HG03442 (cell line): Measurements from ENCODE around the gene FAM219A.

Experiments
- ATAC-seq: cut with Tn5 transposase; IDR thresholded peaks from one replicate; pipeline ENCODE4 v1.9.1; 2021; ENCODE audit warnings: mild to moderate bottlenecking, moderate library complexity; ENCODE audit not compliant: unreplicated experiment

The FAM219A gene

GRCh38 chr9:34403554-34404380, 54.6 kb downstream of the FAM219A start:
- ATAC-seq = no peak

GRCh38 chr9:34400686-34401602, 57.4 kb downstream of the FAM219A start:
- no peak for ATAC-seq

DNA sequence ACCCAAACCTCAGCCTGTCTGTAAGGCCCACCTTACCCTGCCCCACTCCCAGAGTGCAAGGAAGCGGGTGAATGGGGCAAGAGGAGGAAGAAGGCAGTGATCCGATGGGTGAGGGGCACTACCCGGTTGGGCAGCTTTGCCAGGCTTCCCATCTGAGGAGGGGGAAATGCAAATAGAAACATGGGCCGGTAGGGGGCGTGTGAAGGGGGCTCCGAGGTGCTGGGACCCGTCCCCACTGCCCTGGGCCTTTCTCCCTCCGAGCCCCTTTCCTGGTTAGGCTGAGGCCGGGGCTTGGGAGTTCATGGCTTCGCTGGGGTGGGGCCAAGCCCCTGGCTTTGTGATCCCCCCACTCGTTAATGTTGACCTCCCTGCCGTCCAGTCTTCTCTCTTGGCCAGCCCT, 58.1 kb downstream of the FAM219A start:
- no peak for ATAC-seq

- ATAC-seq = no peak
Measured at GRCh38 chr9:34399729-34400128, 58.6 kb downstream of the FAM219A start.

DNA sequence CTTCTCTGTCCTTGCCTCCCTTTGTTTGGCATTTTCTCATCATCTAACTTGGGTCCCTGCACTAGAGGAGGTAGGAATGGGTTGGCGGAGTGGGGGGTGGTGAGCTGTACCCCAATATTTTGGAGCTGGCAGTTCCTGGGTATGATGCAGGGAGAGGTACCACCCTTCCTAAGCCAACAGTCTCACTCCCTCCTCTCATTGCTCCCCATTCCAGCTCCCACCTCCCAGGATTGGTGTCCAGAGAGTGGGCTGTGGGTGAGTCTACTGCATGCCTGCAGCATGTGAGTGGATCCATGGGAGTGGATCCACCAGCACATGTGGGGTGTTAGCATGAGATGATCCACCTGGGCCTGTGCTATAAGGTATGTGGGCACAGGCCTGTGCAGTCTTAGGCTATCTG, 59.5 kb downstream of the FAM219A start:
- no peak for ATAC-seq

DNA sequence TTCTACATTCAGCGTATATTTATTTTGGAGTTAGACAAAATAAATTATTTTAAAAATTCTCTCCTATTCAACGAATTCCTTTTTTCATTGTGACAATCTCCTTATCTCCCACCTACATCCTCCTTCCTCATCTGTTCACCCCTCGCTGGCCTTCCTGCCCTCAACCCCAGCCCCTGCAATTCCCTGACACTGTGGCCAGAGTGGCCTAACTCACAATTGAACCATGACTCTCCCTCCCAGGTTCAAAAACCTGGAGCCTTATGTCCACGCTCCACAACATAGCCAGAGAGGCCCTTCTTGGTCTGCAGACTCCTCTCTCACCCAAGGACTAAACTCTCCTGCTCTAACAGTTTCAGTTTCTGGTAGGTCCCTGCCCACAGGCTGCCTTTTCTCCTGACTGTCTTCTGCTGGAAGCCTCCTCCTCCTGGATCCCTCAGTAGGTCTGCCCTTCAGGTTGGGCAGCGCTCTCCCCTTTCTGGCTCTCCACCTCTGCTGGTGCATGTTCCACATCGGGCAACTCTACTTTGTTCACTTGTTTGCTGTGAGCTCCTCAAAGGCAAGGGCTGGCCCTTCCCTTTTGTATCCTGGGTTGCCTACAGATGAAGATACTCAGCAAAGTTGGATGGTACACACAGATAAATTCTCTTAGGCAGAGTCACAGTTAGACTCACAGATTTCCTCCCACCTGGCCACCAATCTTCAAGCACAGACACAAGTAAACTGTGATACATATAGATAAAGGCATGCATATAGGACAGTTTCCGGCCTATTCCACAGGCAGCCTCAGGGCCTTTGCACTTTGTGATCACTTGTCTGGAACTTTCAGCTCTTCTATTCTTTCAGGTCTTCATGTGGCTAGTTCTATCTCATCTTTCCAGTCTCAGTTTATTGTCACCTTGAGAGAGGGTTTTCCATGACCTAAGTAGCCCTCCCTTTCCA, 61.8 kb downstream of the FAM219A start:
- ATAC-seq = no peak

- no peak for ATAC-seq
Measured at GRCh38 chr9:34392511-34392910, 65.9 kb downstream of the FAM219A start.

GRCh38 chr9:34387239-34387638, 71.1 kb downstream of the FAM219A start:
- ATAC-seq = no peak

DNA sequence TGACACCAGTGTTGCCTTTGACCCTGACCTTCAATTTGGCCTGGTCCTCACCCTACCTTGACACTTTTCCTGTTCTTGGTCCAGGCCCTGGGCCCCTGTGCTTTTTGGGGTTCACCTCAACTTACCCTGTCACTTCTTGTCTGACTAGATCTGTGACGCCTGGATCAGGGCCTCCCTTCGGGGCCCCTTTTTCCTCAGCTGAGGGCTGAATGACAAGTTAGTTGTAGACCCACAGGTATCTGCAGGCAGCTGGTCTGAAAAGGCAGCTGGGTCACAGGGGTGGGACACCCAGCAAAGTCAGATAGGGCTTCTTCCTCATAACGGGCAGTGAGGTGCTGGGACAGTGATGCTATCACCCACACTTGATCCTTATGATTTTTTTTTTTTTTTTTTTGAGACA, 71.7 kb downstream of the FAM219A start:
- no peak for ATAC-seq

GRCh38 chr9:34385561-34386230, 72.7 kb downstream of the FAM219A start:
- ATAC-seq = no peak

DNA sequence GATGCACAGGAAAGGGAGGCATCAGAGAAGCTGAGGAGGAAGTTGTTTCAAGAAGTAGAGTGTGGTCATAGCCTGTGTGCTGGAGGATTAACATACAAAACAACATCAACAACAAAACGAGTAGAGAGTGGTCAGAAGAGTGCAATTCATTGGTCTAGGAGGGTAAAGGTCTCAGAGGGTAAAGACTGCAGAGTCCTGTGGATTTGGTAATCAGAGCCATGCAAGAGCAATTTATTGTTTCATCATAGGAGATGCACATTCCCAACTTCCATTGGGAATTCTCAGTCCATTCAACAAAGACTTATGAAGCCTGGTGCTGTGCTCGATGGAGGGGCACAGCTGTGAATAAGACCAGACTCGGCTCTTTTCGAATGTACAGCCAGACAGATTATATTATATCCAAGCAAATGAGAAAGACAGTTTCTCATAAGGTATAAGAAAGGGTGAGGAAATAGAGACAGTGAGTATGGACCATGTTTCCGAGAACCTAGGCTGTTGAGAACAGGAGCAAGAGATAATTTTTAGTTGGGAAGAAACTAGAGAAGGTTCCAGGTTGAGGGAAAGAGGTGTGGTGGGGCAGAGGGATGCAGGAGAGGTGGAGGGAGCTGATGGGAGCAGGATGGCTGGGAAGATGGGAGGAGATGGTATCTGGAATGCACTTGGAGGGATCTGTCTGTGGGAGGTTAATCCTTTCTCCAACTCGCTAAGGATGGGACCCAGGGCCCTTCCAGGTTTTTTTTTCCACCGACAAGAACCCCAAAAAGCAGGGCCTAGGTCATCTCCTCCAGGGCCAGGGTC, 73.8 kb downstream of the FAM219A start:
- ATAC-seq = no peak

- no peak for ATAC-seq
Measured at GRCh38 chr9:34383904-34384303, 74.5 kb downstream of the FAM219A start.

DNA sequence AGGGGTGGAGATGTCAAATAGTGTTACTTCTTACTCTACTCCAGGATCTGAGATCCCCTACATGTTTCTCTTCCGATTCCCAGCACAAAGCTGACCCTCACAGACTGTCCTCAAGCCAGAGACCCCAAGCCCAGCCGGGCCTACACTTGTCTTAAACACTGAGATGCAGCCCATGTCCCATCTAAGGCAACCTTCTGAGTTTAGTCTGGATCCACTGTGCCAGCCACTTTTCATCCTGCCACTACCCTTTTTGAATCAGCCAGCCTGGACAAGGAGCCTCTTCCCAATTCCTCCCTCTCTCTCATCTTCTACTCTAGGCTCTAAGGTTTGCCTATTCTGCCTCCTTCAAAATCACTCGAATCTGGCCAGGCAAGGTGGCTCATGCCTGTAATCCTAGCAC, 75.5 kb downstream of the FAM219A start:
- no peak for ATAC-seq

GRCh38 chr9:34382054-34382453, 76.3 kb downstream of the FAM219A start:
- no peak for ATAC-seq

DNA sequence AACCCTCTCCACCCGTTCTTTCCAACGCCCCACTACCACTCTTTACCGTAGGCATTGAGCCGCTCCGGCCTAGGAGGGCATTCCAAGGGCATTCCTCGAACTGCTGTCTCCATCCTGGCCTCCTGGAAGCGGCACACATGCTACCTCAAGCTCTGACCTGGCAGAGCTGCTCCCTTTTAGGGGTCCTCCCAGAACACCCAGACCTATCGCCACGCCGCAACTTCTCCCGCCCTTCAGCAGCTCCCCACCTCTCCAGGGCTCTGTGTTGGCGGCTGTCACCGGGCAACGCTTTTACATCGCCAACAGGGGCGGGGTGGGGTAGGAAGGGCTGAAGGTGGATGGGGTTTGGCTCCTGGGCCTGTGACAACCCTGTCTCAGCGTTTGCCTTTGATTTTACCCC, 77.0 kb downstream of the FAM219A start:
- no peak for ATAC-seq

GRCh38 chr9:34380511-34381315, 77.7 kb downstream of the FAM219A start:
- peak; percentile 28 for ATAC-seq

- no peak for ATAC-seq
Measured at GRCh38 chr9:34380034-34380510, 78.3 kb downstream of the FAM219A start.

- no peak for ATAC-seq
Measured at GRCh38 chr9:34379334-34380033, 78.9 kb downstream of the FAM219A start.
